Mesendoderm (in vitro differentiated cells): Measurements from ENCODE around the gene TENM4.

Experiments
- DNase-seq: peaks from one replicate; pipeline ENCODE4 v3.0.0; 2013
- H2AK5ac ChIP-seq: 2 replicates; pipeline ENCODE4 v1.6.1; 2013; ENCODE audit warnings: low read length, inconsistent platforms
- H2BK120ac ChIP-seq: 2 replicates; pipeline ENCODE4 v1.6.1; 2013; ENCODE audit warnings: low read depth, mild to moderate bottlenecking, low read length, moderate library complexity, mixed read lengths
- H2BK15ac ChIP-seq: replicated peaks from 2 replicates; pipeline ENCODE4 v1.6.1; 2013; ENCODE audit warnings: low read depth, mild to moderate bottlenecking, moderate library complexity
- H2BK5ac ChIP-seq: 2 replicates; pipeline ENCODE4 v1.6.1; 2013; ENCODE audit warnings: low read length, inconsistent platforms
- H3K18ac ChIP-seq: 2 replicates; pipeline ENCODE4 v1.6.1; 2013; ENCODE audit warnings: mild to moderate bottlenecking, low read length, mixed read lengths
- H3K23ac ChIP-seq: one replicate; pipeline ENCODE4 v1.6.1; 2013; ENCODE audit warnings: low read length
- H3K27ac ChIP-seq: 2 replicates; pipeline ENCODE4 v1.5.1; 2013; ENCODE audit warnings: low read depth, mild to moderate bottlenecking, inconsistent platforms, low read length, moderate library complexity
- H3K27me3 ChIP-seq: 2 replicates; pipeline ENCODE4 v1.6.1; 2013; ENCODE audit warnings: low read length, control low read depth, mild to moderate bottlenecking, inconsistent platforms; ENCODE audit not compliant: insufficient read depth, poor library complexity
- H3K36me3 ChIP-seq: 2 replicates; pipeline ENCODE4 v1.6.1; 2013; ENCODE audit warnings: low read length, inconsistent platforms; ENCODE audit not compliant: control insufficient read depth, insufficient read depth
- H3K4ac ChIP-seq: one replicate; pipeline ENCODE4 v1.6.1; 2013; ENCODE audit warnings: low read depth, mild to moderate bottlenecking, low read length, moderate library complexity
- H3K4me1 ChIP-seq: 2 replicates; pipeline ENCODE4 v1.6.1; 2013; ENCODE audit warnings: low read depth, low read length, inconsistent platforms; ENCODE audit not compliant: control insufficient read depth
- H3K4me2 ChIP-seq: 2 replicates; pipeline ENCODE4 v1.6.1; 2013; ENCODE audit warnings: low read length
- H3K4me3 ChIP-seq: 2 replicates; pipeline ENCODE4 v1.5.1; 2013; ENCODE audit warnings: mild to moderate bottlenecking, low read length
- H3K56ac ChIP-seq: one replicate; pipeline ENCODE4 v1.6.1; 2013; ENCODE audit warnings: low read length
- H3K79me1 ChIP-seq: 2 replicates; pipeline ENCODE4 v1.6.1; 2013; ENCODE audit warnings: low read length, inconsistent platforms
- H3K79me2 ChIP-seq: 2 replicates; pipeline ENCODE4 v1.6.1; 2013; ENCODE audit warnings: mild to moderate bottlenecking, low read length; ENCODE audit not compliant: control insufficient read depth, insufficient read depth
- H3K9ac ChIP-seq: 2 replicates; pipeline ENCODE4 v1.6.1; 2013; ENCODE audit warnings: low read length, inconsistent platforms
- H4K5ac ChIP-seq: one replicate; pipeline ENCODE4 v1.6.1; 2013; ENCODE audit warnings: low read length
- H4K8ac ChIP-seq: one replicate; pipeline ENCODE4 v1.6.1; 2013; ENCODE audit warnings: low read depth, mild to moderate bottlenecking, control low read depth, low read length, moderate library complexity
- WGBS: extraction: QIAGEN DNeasy Blood & Tissue Kit; methylation state at CpG from one replicate; pipeline ENCODE4 v1.1.7; 2013; ENCODE audit warnings: low lambda C conversion rate, missing lambda C conversion rate; ENCODE audit not compliant: insufficient coverage; ENCODE audit errors: extremely low coverage; 5-methylcytosine and 5-hydroxymethylcytosine counted together

Gene TENM4

GRCh38 chr11:79078456-79078855 is 362.4 kb downstream of the TENM4 start:
- Histone ChIP-seq H3K4me1 (peaks cover 3% of the 10 kb centered on the region), H3K27me3 (no peaks in the 10 kb centered on the region), H3K18ac (no peak overlapping the region), H3K36me3 (no peaks in the 10 kb centered on the region), H4K5ac (no peak overlapping the region), H3K27ac (no peak overlapping the region), H4K8ac (no peak overlapping the region), H2AK5ac (no peak overlapping the region), H2BK120ac (no peak overlapping the region), H2BK15ac (no peak overlapping the region), H3K4me3 (no peak overlapping the region), H3K9ac (no peak overlapping the region), H3K56ac (no peak overlapping the region), H3K79me2 (no peaks in the 10 kb centered on the region), H3K23ac (no peak overlapping the region), H3K4ac (no peak overlapping the region), H3K79me1 (no peaks in the 10 kb centered on the region), H2BK5ac (no peak overlapping the region), H3K4me2 (no peak overlapping the region)
- no peak for DNase-seq
- no CpG with 5 or more reads among the region's 2 CpGs for WGBS

DNA sequence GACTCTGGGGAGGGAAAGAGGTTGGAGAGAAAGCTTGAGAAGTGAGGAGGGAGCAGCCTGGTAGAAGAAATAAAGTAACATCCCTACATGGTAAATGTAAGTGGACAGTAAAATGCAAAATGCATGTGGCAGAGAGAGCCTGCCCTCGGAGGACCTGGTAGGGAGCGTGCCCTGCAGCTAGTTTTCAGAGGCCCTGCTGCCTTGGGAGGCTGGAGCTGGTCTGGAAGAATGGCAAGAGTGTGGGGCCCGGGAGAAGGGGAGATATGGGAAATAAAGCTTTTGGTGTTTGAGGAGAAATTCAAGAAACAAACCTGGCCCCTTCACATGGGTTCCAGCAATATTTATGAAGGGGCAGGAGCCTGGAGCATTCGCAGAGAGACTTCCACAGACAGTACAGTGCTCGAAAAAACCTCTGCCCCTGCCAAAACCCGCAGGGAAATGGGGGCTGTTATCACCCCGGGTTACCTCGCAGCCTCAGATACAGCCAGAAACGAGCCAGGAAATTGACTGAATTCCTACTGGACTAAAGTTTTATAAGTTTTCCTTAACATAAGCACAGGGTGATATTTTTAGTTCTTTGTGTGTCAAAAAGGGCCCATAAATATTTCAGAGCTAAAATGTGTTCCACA is 363.0 kb downstream of the TENM4 start:
- no peak overlapping the region for H2BK15ac ChIP-seq
- H3K9ac ChIP-seq: no peak overlapping the region
- no peak overlapping the region for H3K23ac ChIP-seq
- H3K4me2 ChIP-seq: no peak overlapping the region
- H3K79me2 ChIP-seq: no peaks in the 10 kb centered on the region
- no peak overlapping the region for H3K27ac ChIP-seq
- no peaks in the 10 kb centered on the region for H3K36me3 ChIP-seq
- no peak overlapping the region for H4K8ac ChIP-seq
- no peak overlapping the region for H3K56ac ChIP-seq
- H3K27me3 ChIP-seq: no peaks in the 10 kb centered on the region
- WGBS: no CpG with 5 or more reads among the region's 9 CpGs
- no peak overlapping the region for H3K4me3 ChIP-seq
- H4K5ac ChIP-seq: no peak overlapping the region
- H3K4ac ChIP-seq: no peak overlapping the region
- DNase-seq: no peak
- no peak overlapping the region for H2BK5ac ChIP-seq
- H2AK5ac ChIP-seq: no peak overlapping the region
- peaks cover 3% of the 10 kb centered on the region for H3K4me1 ChIP-seq
- no peak overlapping the region for H3K18ac ChIP-seq
- no peak overlapping the region for H2BK120ac ChIP-seq
- H3K79me1 ChIP-seq: no peaks in the 10 kb centered on the region

DNA sequence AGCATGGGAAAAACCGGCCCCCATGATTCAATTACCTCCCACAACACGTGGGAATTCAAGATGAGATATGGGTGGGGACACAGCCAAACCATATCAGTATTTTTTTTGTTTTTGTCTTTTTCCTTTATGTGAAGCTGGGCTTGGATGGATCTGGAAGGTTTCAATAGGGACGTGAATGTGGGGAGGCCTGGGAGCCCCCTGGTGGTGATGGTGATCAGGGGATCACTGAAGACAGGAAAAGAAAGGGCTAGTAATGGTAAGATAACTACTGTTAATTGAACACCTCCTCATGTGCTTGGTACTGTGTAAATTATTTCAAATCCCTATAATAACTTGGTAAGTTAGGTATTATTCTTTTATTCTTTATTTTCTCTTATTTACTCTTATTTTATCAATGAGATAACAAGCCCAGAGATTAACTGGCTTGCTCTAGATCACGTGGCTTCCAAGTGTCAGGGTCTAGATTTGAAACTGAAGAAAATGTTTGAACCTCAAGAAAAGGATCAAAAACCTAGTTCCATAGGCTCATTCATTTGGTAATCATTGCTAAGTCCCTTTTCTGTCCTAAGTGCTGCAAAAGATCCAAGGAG is 364.2 kb downstream of the TENM4 start:
- no peak overlapping the region for H4K5ac ChIP-seq
- peaks cover 3% of the 10 kb centered on the region for H3K4me1 ChIP-seq
- H3K36me3 ChIP-seq: no peaks in the 10 kb centered on the region
- H3K56ac ChIP-seq: no peak overlapping the region
- H3K4me3 ChIP-seq: no peak overlapping the region
- H3K18ac ChIP-seq: no peak overlapping the region
- H3K79me2 ChIP-seq: no peaks in the 10 kb centered on the region
- H3K4me2 ChIP-seq: no peak overlapping the region
- H2BK120ac ChIP-seq: no peak overlapping the region
- H3K27ac ChIP-seq: no peak overlapping the region
- DNase-seq: peak; percentile 50
- WGBS: no CpG with 5 or more reads among the region's 4 CpGs
- no peak overlapping the region for H2BK5ac ChIP-seq
- H3K9ac ChIP-seq: no peak overlapping the region
- H3K23ac ChIP-seq: no peak overlapping the region
- H3K27me3 ChIP-seq: no peaks in the 10 kb centered on the region
- H3K4ac ChIP-seq: no peak overlapping the region
- H2AK5ac ChIP-seq: no peak overlapping the region
- no peak overlapping the region for H4K8ac ChIP-seq
- H3K79me1 ChIP-seq: no peaks in the 10 kb centered on the region
- H2BK15ac ChIP-seq: no peak overlapping the region

- H3K27ac ChIP-seq: no peak overlapping the region
- H3K36me3 ChIP-seq: no peaks in the 10 kb centered on the region
- H2BK15ac ChIP-seq: no peak overlapping the region
- no peak overlapping the region for H4K8ac ChIP-seq
- no peak overlapping the region for H3K23ac ChIP-seq
- H3K79me1 ChIP-seq: no peaks in the 10 kb centered on the region
- H3K56ac ChIP-seq: no peak overlapping the region
- H2BK120ac ChIP-seq: no peak overlapping the region
- no peak overlapping the region for H3K9ac ChIP-seq
- H2BK5ac ChIP-seq: no peak overlapping the region
- H3K4me3 ChIP-seq: no peak overlapping the region
- DNase-seq: no peak
- WGBS: no CpG with 5 or more reads among the region's 4 CpGs
- H3K79me2 ChIP-seq: no peaks in the 10 kb centered on the region
- H4K5ac ChIP-seq: no peak overlapping the region
- no peak overlapping the region for H3K4ac ChIP-seq
- H2AK5ac ChIP-seq: no peak overlapping the region
- no peak overlapping the region for H3K4me2 ChIP-seq
- no peak overlapping the region for H3K18ac ChIP-seq
- H3K27me3 ChIP-seq: no peaks in the 10 kb centered on the region
- peaks cover 3% of the 10 kb centered on the region for H3K4me1 ChIP-seq
These were observed 366.3 kb downstream of the TENM4 start for GRCh38 chr11:79074547-79074946.

DNA sequence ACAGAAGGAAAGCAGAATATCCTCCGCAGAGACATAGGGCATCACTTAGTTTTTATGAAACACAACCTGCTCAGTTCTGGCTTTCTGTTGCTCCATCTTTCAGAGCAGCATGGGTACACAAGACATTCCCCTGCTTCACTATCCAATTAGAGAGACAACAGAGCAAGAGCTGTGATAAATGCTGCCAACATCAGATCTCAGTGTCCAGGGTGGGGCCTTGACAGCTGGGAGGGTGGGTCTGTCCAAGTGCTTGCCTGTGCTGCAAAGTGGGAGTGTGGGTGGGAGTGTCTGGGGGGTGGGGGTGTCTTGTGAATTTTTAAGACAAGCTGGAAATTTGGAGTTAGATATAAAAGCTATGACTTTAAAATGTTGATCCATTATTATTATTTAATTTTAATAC is 369.6 kb downstream of the TENM4 start:
- Histone ChIP-seq H3K36me3 (no peaks in the 10 kb centered on the region), H3K4ac (no peak overlapping the region), H3K23ac (no peak overlapping the region), H4K8ac (no peak overlapping the region), H2BK5ac (no peak overlapping the region), H2AK5ac (no peak overlapping the region), H3K79me2 (no peaks in the 10 kb centered on the region), H3K79me1 (no peaks in the 10 kb centered on the region), H2BK15ac (no peak overlapping the region), H3K18ac (no peak overlapping the region), H3K56ac (no peak overlapping the region), H3K4me2 (no peak overlapping the region), H3K9ac (no peak overlapping the region), H2BK120ac (no peak overlapping the region), H3K27me3 (no peaks in the 10 kb centered on the region), H3K4me3 (no peak overlapping the region), H3K4me1 (peaks cover 14% of the 10 kb centered on the region), H4K5ac (no peak overlapping the region), H3K27ac (no peak overlapping the region)
- DNase-seq: no peak
- no CpG with 5 or more reads among the region's 1 CpG for WGBS

DNA sequence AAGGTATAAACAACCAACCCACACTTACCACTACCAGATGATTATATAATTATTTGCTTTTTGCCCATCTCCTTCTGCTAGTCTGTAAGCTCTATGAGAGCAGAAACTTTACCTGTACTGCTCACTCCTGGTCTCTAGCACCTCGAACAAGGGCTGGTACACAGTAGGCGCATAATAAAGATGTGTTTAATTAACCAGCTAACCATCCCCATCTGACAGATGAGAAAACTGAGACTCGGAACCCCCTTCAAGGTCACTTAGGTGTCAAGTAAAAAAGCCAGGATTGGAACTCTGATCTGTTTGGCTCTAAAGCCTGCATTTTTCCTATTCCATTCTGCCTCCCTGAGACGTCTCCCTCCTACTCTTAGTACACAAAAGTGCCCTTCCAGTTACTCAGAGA is 370.3 kb downstream of the TENM4 start:
- no peak overlapping the region for H3K23ac ChIP-seq
- no peak for DNase-seq
- H3K27me3 ChIP-seq: no peaks in the 10 kb centered on the region
- H3K4me2 ChIP-seq: no peak overlapping the region
- no peak overlapping the region for H3K27ac ChIP-seq
- no peaks in the 10 kb centered on the region for H3K79me1 ChIP-seq
- no peak overlapping the region for H2AK5ac ChIP-seq
- H4K5ac ChIP-seq: no peak overlapping the region
- H2BK5ac ChIP-seq: no peak overlapping the region
- H2BK120ac ChIP-seq: no peak overlapping the region
- H3K79me2 ChIP-seq: no peaks in the 10 kb centered on the region
- H2BK15ac ChIP-seq: no peak overlapping the region
- no peak overlapping the region for H3K56ac ChIP-seq
- H3K18ac ChIP-seq: no peak overlapping the region
- peaks cover 14% of the 10 kb centered on the region for H3K4me1 ChIP-seq
- WGBS: no CpG with 5 or more reads among the region's 4 CpGs
- no peak overlapping the region for H3K4me3 ChIP-seq
- H3K9ac ChIP-seq: no peak overlapping the region
- no peaks in the 10 kb centered on the region for H3K36me3 ChIP-seq
- no peak overlapping the region for H4K8ac ChIP-seq
- H3K4ac ChIP-seq: no peak overlapping the region
